NCI-H2227 treated with DMSO at 0.1 percent for 48 hours (cell line): ENCODE data around the gene PREX1.
"Not testable (repeated sequence)": the region's sequence is repeated elsewhere in the genome, so short reads cannot be mapped to it uniquely, and the experiment has no call there.

Source experiments
- DNase-seq: peaks from one replicate; lab custom pipeline; 2025; lab: John Stamatoyannopoulos, UW

PREX1 gene

GRCh38 chr20:48826480-48826879 lies 1.3 kb downstream of the PREX1 start:
- DNase-seq: not testable (repeated sequence)

- DNase-seq: no peak
Measured at GRCh38 chr20:48826069-48826468, 1.7 kb downstream of the PREX1 start.

GRCh38 chr20:48825566-48825920 lies 2.3 kb downstream of the PREX1 start:
- no peak for DNase-seq

GRCh38 chr20:48824830-48825565 lies 2.8 kb downstream of the PREX1 start:
- DNase-seq: no peak

- no peak for DNase-seq
Measured at GRCh38 chr20:48823960-48824498, 3.8 kb downstream of the PREX1 start.

GRCh38 chr20:48823476-48823875 lies 4.3 kb downstream of the PREX1 start:
- DNase-seq: no peak

- no peak for DNase-seq
Measured at GRCh38 chr20:48822879-48823385, 4.9 kb downstream of the PREX1 start.

GRCh38 chr20:48822178-48822577 lies 5.6 kb downstream of the PREX1 start:
- no peak for DNase-seq

GRCh38 chr20:48821261-48821920 lies 6.4 kb downstream of the PREX1 start:
- no peak for DNase-seq

GRCh38 chr20:48820649-48820973 lies 7.2 kb downstream of the PREX1 start:
- no peak for DNase-seq

- no peak for DNase-seq
Measured at GRCh38 chr20:48819821-48820648, 7.8 kb downstream of the PREX1 start.

- DNase-seq: no peak
Measured at GRCh38 chr20:48819089-48819488, 8.7 kb downstream of the PREX1 start.

- no peak for DNase-seq
Measured at GRCh38 chr20:48818481-48818987, 9.3 kb downstream of the PREX1 start.

GRCh38 chr20:48818031-48818370 lies 9.8 kb downstream of the PREX1 start:
- DNase-seq: no peak

GRCh38 chr20:48817367-48818030 lies 10.3 kb downstream of the PREX1 start:
- DNase-seq: no peak

GRCh38 chr20:48816282-48817205 lies 11.3 kb downstream of the PREX1 start:
- DNase-seq: no peak

- no peak for DNase-seq
Measured at GRCh38 chr20:48815537-48815936, 12.3 kb downstream of the PREX1 start.

GRCh38 chr20:48814633-48815032 lies 13.2 kb downstream of the PREX1 start:
- no peak for DNase-seq

- DNase-seq: no peak
Measured at GRCh38 chr20:48813930-48814546, 13.8 kb downstream of the PREX1 start.

- no peak for DNase-seq
Measured at GRCh38 chr20:48813446-48813747, 14.4 kb downstream of the PREX1 start.
